H1 (cell line): ENCODE results near the gene ZNF618. TPM values are rescaled to one million over a fixed set of nuclear protein-coding genes. Genes with fewer than 3 reads are reported as not detected.

Experiments
- CTCF ChIA-PET: fragments of 300-600 bp; sonication (Branson Sonifier 250); formaldehyde crosslinking; loops from one replicate; lab custom pipeline; 2021; ENCODE audit not compliant: partially characterized antibody; lab: Charles Lee
- POLR2A ChIA-PET: fragments of 300-600 bp; sonication (Branson Sonifier 250); formaldehyde crosslinking; loops from one replicate; lab custom pipeline; 2021; ENCODE audit warnings: inconsistent platforms; ENCODE audit not compliant: partially characterized antibody; lab: Charles Lee
- DNase-seq, 2 experiments: peaks; one replicate each; pipeline versions ENCODE4 v3.0.0 to v3.0.0-alpha.2; 2010 to 2022; ENCODE audit warnings: low spot score in 2 of 2, low read depth in 1 of 2, mixed read lengths in 1 of 2
- FAIRE-seq: peaks from 2 replicates; lab custom pipeline; 2011; peaks lifted over from hg19 to GRCh38; lab: Jason Lieb, UNC
- H2AFZ ChIP-seq: 2 replicates; pipeline ENCODE4 v1.8.1; 2012; ENCODE audit warnings: low read length, inconsistent platforms
- H2AK5ac ChIP-seq: 2 replicates; pipeline ENCODE4 v1.6.1; 2013; ENCODE audit warnings: low read depth, low read length
- H2BK120ac ChIP-seq: replicated peaks from 2 replicates; pipeline ENCODE3; 2013; ENCODE audit warnings: low read depth, low read length, inconsistent platforms
- H2BK12ac ChIP-seq: 2 replicates; pipeline ENCODE4 v1.6.1; 2013; ENCODE audit warnings: low read depth, low read length
- H2BK15ac ChIP-seq: 2 replicates; pipeline ENCODE4 v1.6.1; 2013; ENCODE audit warnings: low read length
- H2BK20ac ChIP-seq: 2 replicates; pipeline ENCODE4 v1.6.1; 2013; ENCODE audit warnings: low read length
- H2BK5ac ChIP-seq: 2 replicates; pipeline ENCODE4 v1.6.1; 2013; ENCODE audit warnings: low read depth, low read length
- H3K14ac ChIP-seq: 2 replicates; pipeline ENCODE4 v1.6.1; 2013; ENCODE audit warnings: inconsistent platforms; ENCODE audit not compliant: insufficient read length
- H3K18ac ChIP-seq: 2 replicates; pipeline ENCODE4 v1.6.1; 2013; ENCODE audit warnings: low read length; ENCODE audit errors: extremely low read depth
- H3K23ac ChIP-seq: 2 replicates; pipeline ENCODE4 v1.6.1; 2013; ENCODE audit warnings: inconsistent platforms; ENCODE audit not compliant: insufficient read length
- H3K23me2 ChIP-seq: 2 replicates; pipeline ENCODE4 v1.6.1; 2013; ENCODE audit warnings: low read depth, low read length
- H3K27ac ChIP-seq: 2 replicates; pipeline ENCODE4 v1.6.1; 2011; ENCODE audit warnings: low read depth, low read length, inconsistent platforms
- H3K27me3 ChIP-seq, 4 experiments: replicated peaks in 1 of 4; 1 replicate in 1 of 4; 2 replicates in 3 of 4; pipeline versions ENCODE4 v1.6.1 to v1.8.1; 2011 to 2013; ENCODE audit warnings: low read length in 3 of 4, mild to moderate bottlenecking in 3 of 4, inconsistent platforms in 2 of 4, mixed read lengths in 2 of 4, moderate library complexity in 1 of 4; ENCODE audit not compliant: control insufficient read depth in 3 of 4, insufficient read depth in 3 of 4; ENCODE audit errors: extremely low read depth in 1 of 4
- H3K36me3 ChIP-seq, 4 experiments: 2 replicates each; pipeline versions ENCODE4 v1.6.1 to v1.8.1; 2011 to 2013; ENCODE audit warnings: mild to moderate bottlenecking in 4 of 4, low read length in 3 of 4, moderate library complexity in 2 of 4, control low read depth in 1 of 4, inconsistent platforms in 1 of 4; ENCODE audit not compliant: insufficient read depth in 4 of 4, control insufficient read depth in 2 of 4
- H3K4ac ChIP-seq: replicated peaks from 2 replicates; pipeline ENCODE3; 2013; ENCODE audit warnings: low read length, low read depth, mixed read lengths, inconsistent platforms; ENCODE audit not compliant: insufficient read length
- H3K4me1 ChIP-seq, 4 experiments: replicated peaks in 1 of 4; 1 replicate in 1 of 4; 2 replicates in 3 of 4; pipeline versions ENCODE4 v1.6.1 to v1.8.1; 2011 to 2013; ENCODE audit warnings: low read length in 3 of 4, inconsistent platforms in 2 of 4, mixed read lengths in 1 of 4; ENCODE audit not compliant: insufficient read depth in 4 of 4, control insufficient read depth in 3 of 4
- H3K4me2 ChIP-seq, 2 experiments: 2 replicates each; pipeline versions ENCODE4 v1.6.1 to v1.8.1; 2011 to 2013; ENCODE audit warnings: low read depth in 2 of 2, low read length in 2 of 2, control low read depth in 1 of 2, inconsistent platforms in 1 of 2, mild to moderate bottlenecking in 1 of 2; ENCODE audit not compliant: insufficient read depth in 1 of 2
- H3K4me3 ChIP-seq, 4 experiments: fragments of 200-600, 300-600 bp in 1 of 4; sonication (generic), shearing (Covaris generic), sonication (Bioruptor Twin) in 1 of 4; 2 replicates each; pipeline versions ENCODE4 v1.5.1 to v1.8.1; 2011 to 2016; ENCODE audit warnings: low read length in 4 of 4, low read depth in 3 of 4, control low read depth in 2 of 4, inconsistent platforms in 2 of 4, mild to moderate bottlenecking in 2 of 4, mixed read lengths in 1 of 4, moderate library complexity in 1 of 4; ENCODE audit not compliant: insufficient read depth in 2 of 4; ENCODE audit errors: extremely low read depth in 1 of 4
- H3K56ac ChIP-seq: replicated peaks from 2 replicates; pipeline ENCODE3; 2013; ENCODE audit warnings: low read depth, mild to moderate bottlenecking, mixed read lengths, low read length, inconsistent platforms; ENCODE audit not compliant: insufficient read length
- H3K79me1 ChIP-seq: 2 replicates; pipeline ENCODE4 v1.6.1; 2013; ENCODE audit warnings: low read depth, low read length, control low read depth
- H3K79me2 ChIP-seq, 2 experiments: 2 replicates each; pipeline versions ENCODE4 v1.6.1 to v1.8.1; 2012 to 2013; ENCODE audit warnings: low read length in 2 of 2, mild to moderate bottlenecking in 2 of 2, inconsistent platforms in 1 of 2; ENCODE audit not compliant: insufficient read depth in 2 of 2, control insufficient read depth in 1 of 2
- H3K9ac ChIP-seq, 4 experiments: replicated peaks in 1 of 4; 1 replicate in 1 of 4; 2 replicates in 3 of 4; pipeline versions ENCODE4 v1.6.1 to v1.8.1; 2011 to 2013; ENCODE audit warnings: low read depth in 3 of 4, low read length in 3 of 4, control low read depth in 2 of 4, mild to moderate bottlenecking in 2 of 4, moderate library complexity in 2 of 4, inconsistent platforms in 1 of 4; ENCODE audit errors: extremely low read depth in 1 of 4
- H3K9me3 ChIP-seq, 2 experiments: 2 replicates each; pipeline versions ENCODE4 v1.6.1 to v1.8.1; 2012 to 2013; ENCODE audit warnings: mild to moderate bottlenecking in 2 of 2, moderate library complexity in 2 of 2, control low read depth in 1 of 2, inconsistent platforms in 1 of 2, low read depth in 1 of 2, low read length in 1 of 2, mixed read lengths in 1 of 2; ENCODE audit not compliant: insufficient read depth in 2 of 2
- H4K20me1 ChIP-seq, 2 experiments: replicated peaks in 1 of 2; 2 replicates each; pipeline versions ENCODE3 to v1.8.1; 2011 to 2013; ENCODE audit warnings: inconsistent platforms in 2 of 2, low read length in 2 of 2, mild to moderate bottlenecking in 1 of 2; ENCODE audit not compliant: insufficient read depth in 2 of 2, control insufficient read depth in 1 of 2
- H4K5ac ChIP-seq: 2 replicates; pipeline ENCODE4 v1.6.1; 2013; ENCODE audit warnings: low read length, low read depth, mixed read lengths, inconsistent platforms; ENCODE audit not compliant: insufficient read length
- H4K8ac ChIP-seq: 2 replicates; pipeline ENCODE4 v1.8.0; 2013; ENCODE audit warnings: mild to moderate bottlenecking, moderate library complexity, low read length, inconsistent platforms; ENCODE audit not compliant: insufficient read depth; ENCODE audit errors: extremely low read depth
- H4K91ac ChIP-seq: replicated peaks from 2 replicates; pipeline ENCODE3; 2013; ENCODE audit warnings: low read length, mixed read lengths, inconsistent platforms; ENCODE audit not compliant: insufficient read length
- EZH2 ChIP-seq: fragments of 200-600 bp; sonication (generic); IDR thresholded peaks from 2 replicates; pipeline ENCODE4 v1.7.1; 2012; ENCODE audit warnings: low read depth, mild to moderate bottlenecking, moderate library complexity, low read length, inconsistent platforms; ENCODE audit not compliant: severe bottlenecking
- FOSL1 ChIP-seq: IDR thresholded peaks from 2 replicates; pipeline ENCODE4 v1.6.1; 2011; ENCODE audit warnings: mild to moderate bottlenecking, low read depth, low read length, moderate library complexity; ENCODE audit not compliant: insufficient read depth
- WGBS, 2 experiments: shearing (Covaris generic) in 1 of 2; methylation state at CpG; one replicate each; pipeline versions ENCODE4 v1.1.6 to v1.1.7; 2013 to 2015; ENCODE audit warnings: low lambda C conversion rate in 2 of 2, mixed read lengths in 2 of 2, inconsistent platforms in 1 of 2, low coverage in 1 of 2, missing lambda C conversion rate in 1 of 2; ENCODE audit not compliant: insufficient replicate concordance in 2 of 2, insufficient coverage in 1 of 2, insufficient read length in 1 of 2; ENCODE audit errors: extremely low coverage in 1 of 2, missing lambda C conversion rate in 1 of 2; 5-methylcytosine and 5-hydroxymethylcytosine counted together
- polyA plus RNA-seq, 7 experiments: library from polyadenylated mRNA; depleted of rRNA in 3 of 7; stranded (reverse) in 5 of 7; unstranded in 2 of 7; fragments of >200 nt in 5 of 7; fragments of 200-250 nt in 2 of 7; gene quantifications; 1 replicate in 5 of 7; 2 replicates in 1 of 7; 4 replicates in 1 of 7; pipeline versions ENCODE4 v1.2.1 to v1.2.3, GENCODE V29; 2011 to 2013; ENCODE audit warnings: missing spikeins in 2 of 7, mixed read lengths in 2 of 7
- total RNA-seq: library from RNA; stranded (reverse); fragmentation: NEBNext Ultra II Directional; extraction: Animal tissue kit (Norgen Biotek cat#: 25700); gene quantifications from 2 replicates; pipeline ENCODE4 v1.2.1, GENCODE V29; 2021

ZNF618 gene
- total and polyA plus RNA-seq, 2 of the 8 experiments (the other 6 are each of a cell fraction or from before 2014, with no cell fraction given) = 9.6 to 28.5 TPM

DNA sequence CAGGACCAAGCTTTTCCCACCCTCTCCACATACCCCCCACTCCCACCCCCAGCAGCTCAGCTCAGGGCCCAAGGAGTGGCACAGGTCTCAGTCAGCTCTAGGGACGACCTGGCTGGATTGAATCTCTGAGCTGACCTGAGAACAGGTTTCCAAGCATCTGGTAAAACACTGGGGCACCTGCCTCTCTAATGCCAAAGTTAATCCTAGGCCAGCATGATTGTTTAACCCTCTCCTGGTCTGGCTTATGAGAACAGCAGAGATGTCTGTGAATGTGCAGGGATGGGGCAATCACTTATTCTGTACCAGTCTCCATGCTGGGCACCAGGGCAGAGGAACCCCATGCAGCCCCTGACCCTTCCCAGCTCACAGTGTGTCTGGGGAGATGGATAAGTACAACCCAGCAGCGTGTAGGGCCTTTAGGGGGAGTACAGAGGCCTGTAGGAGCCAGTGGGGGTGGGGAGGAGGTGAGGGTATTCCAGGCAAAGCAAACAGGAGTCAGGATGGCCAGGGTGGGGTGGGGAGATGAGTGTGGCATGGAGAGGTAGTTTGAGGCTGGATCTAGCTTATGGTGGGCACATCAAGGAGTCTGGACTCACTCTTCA, 223.7 kb downstream of the ZNF618 start:
- H3K23ac ChIP-seq = no peak overlapping the region
- H3K14ac ChIP-seq = no peak overlapping the region
- H3K79me2 ChIP-seq = no peaks in the 10 kb centered on the region
- DNase-seq (no peak), FAIRE-seq (no peak)
- TF ChIP-seq EZH2 = peak; percentile 45
- no peak for TF ChIP-seq FOSL1
- WGBS, 2 experiments = 51% methylated on average over 2 of the region's 2 CpGs; no CpG with 5 or more reads in 1 of the 2 experiments
- no peak overlapping the region for H2BK20ac ChIP-seq
- no peak overlapping the region for H3K18ac ChIP-seq
- H2BK120ac ChIP-seq = no peak overlapping the region
- H2AFZ ChIP-seq = no peak overlapping the region
- H3K27ac ChIP-seq = no peak overlapping the region
- no peak overlapping the region for H2BK5ac ChIP-seq
- no peak overlapping the region for H3K9ac ChIP-seq
- H3K9me3 ChIP-seq = peaks cover 0 to 2% of the 10 kb centered on the region in 2 experiments; a peak in 1 of 4 replicates
- H4K5ac ChIP-seq = no peak overlapping the region
- CTCF ChIA-PET = interaction anchor here (0.6 to 5.7 kb wide), 18 partner anchors 9 to 193 kb away, joined by 3 to 43 read pairs (median 4); partner anchors contain the start of gene COL27A1
- H2BK12ac ChIP-seq = no peak overlapping the region
- peaks cover 2 to 27% (median 19%) of the 10 kb centered on the region in 4 experiments for H3K27me3 ChIP-seq
- H2BK15ac ChIP-seq = no peak overlapping the region; the same call in 1 of the 2 replicates
- H3K23me2 ChIP-seq = peaks cover 5% of the 10 kb centered on the region; the same call in 1 of the 2 replicates
- no peak overlapping the region for H3K56ac ChIP-seq
- no peaks in the 10 kb centered on the region for H4K20me1 ChIP-seq
- no peaks in the 10 kb centered on the region for H3K79me1 ChIP-seq
- POLR2A ChIA-PET = interaction anchor here (1.6 to 2.6 kb wide), 2 partner anchors 9 to 12 kb away, joined by 6 to 7 read pairs; no protein-coding TSS in a partner anchor
- H2AK5ac ChIP-seq = no peak overlapping the region
- peak overlapping the region in 1 of 4 experiments; percentile 84; a peak in 1 of 8 replicates for H3K4me3 ChIP-seq
- H3K4me2 ChIP-seq = peak overlapping the region; percentile 74 to 95; a peak in 2 of 4 replicates
- no peak overlapping the region for H4K91ac ChIP-seq
- H3K4ac ChIP-seq = no peak overlapping the region
- H4K8ac ChIP-seq = no peak overlapping the region
- H3K36me3 ChIP-seq = no peaks in the 10 kb centered on the region
- H3K4me1 ChIP-seq = peaks cover 0 to 16% (median 10%) of the 10 kb centered on the region in 4 experiments; a peak in 6 of 7 replicates
